AG09309 (cell line): ENCODE results near the gene IDUA.

Experiments used
- DNase-seq: peaks from one replicate; pipeline ENCODE4 v3.0.0-alpha.2; 2010; ENCODE audit warnings: low read depth
- H3K4me3 ChIP-seq: 2 replicates; pipeline ENCODE4 v1.5.1; 2011; ENCODE audit warnings: mild to moderate bottlenecking, low read depth, low read length, moderate library complexity; ENCODE audit not compliant: control insufficient read depth
- TF ChIP-seq, protein P1 (sequence below): IDR thresholded peaks from 2 replicates; pipeline ENCODE4 v1.5.1; 2011; ENCODE audit warnings: mild to moderate bottlenecking, low read depth, low read length, inconsistent platforms; ENCODE audit not compliant: insufficient read depth, control insufficient read depth; ENCODE audit errors: missing control alignments

The IDUA gene

DNA sequence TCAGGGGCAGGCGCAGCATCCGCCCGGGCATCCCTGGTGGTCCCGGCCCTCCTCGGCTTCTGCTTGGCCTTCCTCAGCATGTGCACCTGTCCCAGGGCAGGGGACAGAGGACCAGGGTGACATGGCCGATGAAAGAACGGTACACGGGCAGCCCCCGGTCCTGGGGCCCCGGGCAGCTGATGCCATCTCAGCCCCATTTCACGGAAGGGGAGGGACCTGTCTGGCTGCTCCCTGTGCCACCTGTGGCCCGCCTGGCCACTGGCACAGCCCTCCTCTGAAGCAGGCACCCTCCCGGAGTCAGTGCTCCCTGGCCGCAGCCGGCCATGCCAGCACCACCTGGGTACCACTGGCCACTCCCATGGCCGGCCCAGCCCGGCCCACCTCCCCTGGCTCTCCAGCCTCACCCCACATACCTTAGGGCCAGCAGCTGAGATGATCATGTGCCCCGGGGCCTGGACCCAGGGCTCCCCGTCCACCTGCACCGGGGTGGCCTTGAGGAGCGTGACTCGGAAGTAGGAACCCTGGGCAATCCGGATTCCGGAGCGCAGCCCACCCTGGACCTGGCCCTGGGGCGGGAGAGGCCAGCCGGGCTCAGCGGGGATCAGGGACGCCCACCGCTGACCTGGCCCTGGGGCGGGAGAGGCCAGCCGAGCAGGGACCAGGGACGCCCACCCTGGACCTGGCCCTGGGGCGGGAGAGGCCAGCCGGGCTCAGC lies 26.1 kb upstream of the IDUA start:
- DNase-seq, result no peak
- TF ChIP-seq, protein P1, sequence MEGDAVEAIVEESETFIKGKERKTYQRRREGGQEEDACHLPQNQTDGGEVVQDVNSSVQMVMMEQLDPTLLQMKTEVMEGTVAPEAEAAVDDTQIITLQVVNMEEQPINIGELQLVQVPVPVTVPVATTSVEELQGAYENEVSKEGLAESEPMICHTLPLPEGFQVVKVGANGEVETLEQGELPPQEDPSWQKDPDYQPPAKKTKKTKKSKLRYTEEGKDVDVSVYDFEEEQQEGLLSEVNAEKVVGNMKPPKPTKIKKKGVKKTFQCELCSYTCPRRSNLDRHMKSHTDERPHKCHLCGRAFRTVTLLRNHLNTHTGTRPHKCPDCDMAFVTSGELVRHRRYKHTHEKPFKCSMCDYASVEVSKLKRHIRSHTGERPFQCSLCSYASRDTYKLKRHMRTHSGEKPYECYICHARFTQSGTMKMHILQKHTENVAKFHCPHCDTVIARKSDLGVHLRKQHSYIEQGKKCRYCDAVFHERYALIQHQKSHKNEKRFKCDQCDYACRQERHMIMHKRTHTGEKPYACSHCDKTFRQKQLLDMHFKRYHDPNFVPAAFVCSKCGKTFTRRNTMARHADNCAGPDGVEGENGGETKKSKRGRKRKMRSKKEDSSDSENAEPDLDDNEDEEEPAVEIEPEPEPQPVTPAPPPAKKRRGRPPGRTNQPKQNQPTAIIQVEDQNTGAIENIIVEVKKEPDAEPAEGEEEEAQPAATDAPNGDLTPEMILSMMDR, result no peak

DNA sequence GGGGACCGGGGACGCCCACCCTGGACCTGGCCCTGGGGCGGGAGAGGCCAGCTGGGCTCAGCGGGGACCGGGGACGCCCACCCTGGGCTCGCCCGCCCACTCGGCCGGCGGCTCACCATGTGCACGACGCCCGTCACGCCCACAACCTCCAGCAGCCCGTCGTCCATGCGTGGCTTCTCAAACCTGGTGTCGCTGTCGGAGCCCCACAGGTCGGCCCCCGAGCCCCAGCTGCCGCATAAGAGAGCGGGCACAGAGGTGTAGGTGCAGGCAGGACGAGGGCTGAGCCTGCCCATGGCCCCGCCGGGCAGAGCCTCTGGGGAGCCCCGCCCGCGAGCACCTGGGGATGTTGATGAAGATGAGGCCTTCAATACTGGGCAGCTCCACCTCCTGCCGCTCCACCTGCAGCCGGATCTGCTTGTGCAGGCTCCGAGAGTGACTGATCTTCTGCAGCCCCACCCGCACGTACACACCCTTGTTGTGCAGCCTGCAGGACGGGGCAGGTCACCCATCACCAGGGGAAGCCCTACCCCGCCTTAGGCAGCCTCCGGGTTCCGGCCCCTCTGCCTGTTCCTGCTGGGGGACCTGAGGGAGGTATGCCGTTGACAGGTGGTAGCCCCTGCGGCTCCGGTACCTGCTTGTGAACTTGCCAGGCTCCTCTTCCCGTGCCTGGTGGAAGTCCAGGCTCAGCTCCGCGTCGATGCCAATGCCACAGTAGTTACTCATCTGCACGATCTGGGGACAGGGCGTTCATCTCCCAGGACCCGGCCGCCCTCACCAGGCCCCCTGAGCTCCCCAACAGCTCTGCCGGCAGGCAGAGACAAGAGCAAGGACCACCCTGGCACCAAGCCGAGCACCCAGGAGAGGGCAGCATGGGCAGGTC lies 25.3 kb upstream of the IDUA start:
- H3K4me3 ChIP-seq, result no peak overlapping the region
- TF ChIP-seq, protein P1, result no peak
- no peak for DNase-seq

More for the DNA sequence above, 26.1 kb upstream of the IDUA start:
- H3K4me3 ChIP-seq, result no peak overlapping the region

DNA sequence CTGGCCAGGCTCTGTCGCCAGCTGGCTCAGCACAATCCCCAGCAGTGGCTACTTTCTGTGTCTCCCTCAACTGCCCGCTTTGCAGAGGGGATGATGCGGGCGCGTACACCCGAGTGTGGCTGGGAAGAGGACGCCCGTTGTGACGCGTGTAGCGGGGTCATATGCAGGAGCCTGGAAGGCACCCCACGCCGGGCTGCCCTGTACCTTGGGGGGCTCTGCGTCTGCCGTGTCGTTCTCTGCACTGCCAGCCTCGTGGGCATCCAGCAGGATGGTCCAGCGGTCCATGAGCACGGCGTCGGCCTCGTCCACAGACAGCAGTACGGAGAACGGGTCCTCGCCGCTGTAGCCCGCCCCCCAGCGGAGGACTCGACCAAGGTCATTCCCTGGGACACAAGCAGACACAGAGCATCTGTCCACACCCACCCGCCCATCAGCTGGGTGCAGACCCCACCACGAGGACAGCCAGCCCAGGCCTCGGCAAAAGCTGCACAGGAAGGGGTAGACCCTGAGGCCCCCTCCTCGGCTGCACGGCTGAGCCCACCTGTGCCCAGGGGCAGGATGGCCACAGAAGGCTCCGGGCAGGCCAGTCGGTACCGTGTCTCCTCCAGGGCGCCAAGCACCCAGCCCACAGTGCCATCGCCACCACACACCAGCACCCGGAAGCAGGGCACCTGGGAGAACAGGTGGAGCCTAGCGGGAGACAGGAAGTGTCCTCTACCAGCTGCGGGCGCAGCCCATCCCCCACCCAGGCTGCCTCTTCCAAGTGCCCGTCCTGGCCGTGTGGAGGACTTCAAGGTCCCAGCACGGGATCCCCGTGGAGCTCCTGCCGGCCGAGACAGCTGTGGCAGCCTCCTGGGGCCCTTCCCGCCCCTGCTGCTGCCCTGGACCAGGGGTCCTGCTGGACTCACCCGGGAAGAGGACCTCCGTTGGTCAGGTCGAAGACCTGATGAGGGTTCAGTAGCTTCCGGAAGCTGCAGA lies 24.3 kb upstream of the IDUA start:
- no peak overlapping the region for H3K4me3 ChIP-seq
- TF ChIP-seq, protein P1, result no peak
- DNase-seq, result no peak

DNA sequence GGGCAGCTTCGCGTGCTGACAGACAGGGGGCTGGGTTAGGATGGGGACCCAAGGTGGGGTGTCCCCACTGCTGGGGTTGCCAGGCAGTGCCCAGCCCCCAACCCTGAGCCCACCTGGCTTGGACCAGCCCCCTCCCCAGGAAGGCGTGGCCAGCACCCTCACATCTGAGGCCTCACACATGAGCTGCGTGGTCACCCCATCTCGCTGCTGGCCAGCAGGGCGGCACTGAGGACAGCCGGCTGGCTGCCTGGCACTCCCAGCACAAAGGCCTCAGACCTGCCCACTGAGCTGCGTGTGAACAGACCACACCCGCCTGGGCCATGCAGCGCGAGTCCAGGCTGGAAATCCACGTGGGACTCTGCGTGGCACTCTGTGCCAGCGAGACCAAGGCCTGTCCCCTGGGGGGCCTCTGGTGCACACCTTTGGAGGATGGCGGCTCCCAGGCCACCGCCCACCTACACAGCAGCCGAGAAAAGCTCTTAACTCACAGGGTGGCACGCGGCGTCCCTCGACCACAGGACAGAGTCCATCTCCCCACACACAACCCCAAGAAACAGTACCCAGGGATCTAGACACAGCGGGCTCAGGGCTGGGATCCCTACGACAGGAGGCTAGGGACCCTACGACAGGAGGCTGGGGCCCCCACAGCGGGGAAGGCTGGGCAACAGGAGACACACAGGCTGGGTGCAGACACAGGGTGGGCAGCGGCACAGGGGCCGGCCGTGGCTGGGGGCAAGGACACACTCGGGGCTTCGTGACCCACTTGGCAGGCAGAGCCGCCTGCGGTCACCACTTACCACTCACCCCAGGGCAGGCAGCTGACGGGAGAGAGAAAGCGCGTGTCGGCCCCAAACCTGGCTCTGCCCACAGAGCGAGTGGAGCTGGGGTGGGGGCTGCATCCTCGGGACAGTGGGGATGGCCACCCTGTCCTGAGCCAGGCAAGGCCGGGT lies 23.3 kb upstream of the IDUA start:
- H3K4me3 ChIP-seq, result no peak overlapping the region
- no peak for DNase-seq
- TF ChIP-seq, protein P1, result no peak

DNA sequence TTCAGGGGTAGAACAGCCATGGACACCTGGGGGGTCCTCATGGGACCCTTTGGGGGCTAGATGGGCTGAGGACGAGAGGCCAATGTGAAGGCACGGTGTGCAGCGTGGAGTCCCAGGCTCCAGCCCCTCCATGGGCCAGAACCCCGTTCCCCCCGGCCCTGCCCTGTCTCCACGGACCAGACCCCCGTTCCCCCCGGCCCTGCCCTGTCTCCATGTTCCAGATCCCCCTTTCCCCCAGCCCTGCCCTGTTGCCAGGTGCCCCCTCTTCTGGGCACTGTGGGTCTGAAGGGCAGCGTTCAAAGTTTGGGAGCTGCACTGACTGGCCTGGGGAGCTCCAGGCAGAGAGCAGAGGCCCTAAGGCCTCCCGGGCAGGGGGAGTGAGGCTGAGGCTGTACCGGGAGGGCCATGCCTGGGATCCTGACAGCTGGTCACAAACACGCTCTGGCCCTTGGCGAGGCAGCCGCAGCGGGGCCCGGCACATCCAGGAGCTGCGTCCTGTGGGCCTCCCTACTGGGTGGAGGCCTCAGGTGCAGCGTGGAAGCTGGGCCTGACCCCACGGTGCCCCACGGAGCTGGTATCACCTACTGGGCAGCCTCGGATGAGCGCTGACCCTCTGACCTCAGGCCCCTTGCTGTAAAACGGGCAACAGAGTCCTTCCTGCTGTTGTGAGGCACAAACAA lies 22.4 kb upstream of the IDUA start:
- DNase-seq, result no peak
- no peak overlapping the region for H3K4me3 ChIP-seq
- TF ChIP-seq, protein P1, result no peak
